HG02943 (cell line): Measurements from ENCODE around the gene XCR1.
"Not testable (repeated sequence)": the region's sequence is repeated elsewhere in the genome, so short reads cannot be mapped to it uniquely, and the experiment has no call there.

Experiments
- ATAC-seq: cut with Tn5 transposase; IDR thresholded peaks from one replicate; pipeline ENCODE4 v1.9.1; 2021; ENCODE audit warnings: mild to moderate bottlenecking, low read depth, moderate library complexity; ENCODE audit not compliant: unreplicated experiment

Gene XCR1

DNA sequence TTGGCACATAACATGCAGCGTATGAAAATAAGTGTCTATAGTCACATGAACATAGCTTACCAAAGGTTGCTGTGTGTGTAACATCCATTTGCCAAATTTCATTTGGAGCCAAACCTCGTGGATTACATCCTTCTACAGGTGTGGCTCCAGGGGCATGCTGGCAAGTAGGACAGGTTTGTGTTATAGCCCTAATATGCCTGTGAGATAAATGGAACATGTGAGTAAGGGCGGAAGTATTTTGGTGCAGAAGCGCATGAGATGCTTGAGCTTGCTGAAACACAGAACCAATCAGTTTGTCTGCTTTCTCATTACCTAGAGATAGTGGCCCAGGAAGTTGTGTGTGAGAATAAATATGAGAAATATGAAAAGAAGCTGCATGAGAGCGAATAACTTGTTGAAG lies 21.8 kb upstream of the XCR1 start:
- ATAC-seq, result no peak

DNA sequence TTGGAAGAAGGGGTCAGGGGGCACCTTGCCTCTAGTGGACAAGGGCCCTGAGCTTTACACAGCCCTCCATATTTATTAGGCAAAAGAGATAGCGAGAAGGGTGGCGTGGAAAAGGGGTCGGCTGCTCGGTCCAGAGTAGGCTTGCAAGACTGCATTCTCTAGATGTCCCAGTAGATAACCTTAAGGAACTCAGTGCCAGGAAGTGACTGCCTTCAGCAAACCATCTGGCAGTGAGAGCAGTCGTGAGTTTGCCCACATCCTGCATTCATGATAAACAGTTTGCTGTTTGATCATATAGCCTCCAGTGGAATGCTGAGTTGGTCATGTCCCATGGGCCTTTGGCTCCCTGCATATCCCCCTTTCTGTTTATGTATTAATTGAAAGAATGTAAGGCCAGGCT lies 18.9 kb upstream of the XCR1 start:
- ATAC-seq, result not testable (repeated sequence)

DNA sequence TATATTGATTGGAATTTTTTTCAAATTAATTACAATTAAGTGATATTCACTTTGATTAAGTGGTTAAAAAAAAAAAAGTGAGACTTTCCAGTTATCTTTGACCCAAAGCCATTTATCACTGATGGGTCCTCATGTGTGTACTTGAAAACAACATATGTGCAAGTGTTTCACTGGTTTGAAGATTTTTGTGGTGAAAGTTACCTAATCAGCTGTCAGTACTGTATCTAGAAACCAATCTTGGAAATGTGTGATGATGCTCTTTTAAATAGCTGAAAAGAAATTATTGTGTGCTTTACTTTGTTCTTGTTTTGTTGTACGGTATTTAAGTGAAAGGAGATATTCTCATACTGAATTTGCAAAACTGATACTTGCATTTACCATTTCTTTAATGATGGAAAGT lies 11.6 kb upstream of the XCR1 start:
- no peak for ATAC-seq

DNA sequence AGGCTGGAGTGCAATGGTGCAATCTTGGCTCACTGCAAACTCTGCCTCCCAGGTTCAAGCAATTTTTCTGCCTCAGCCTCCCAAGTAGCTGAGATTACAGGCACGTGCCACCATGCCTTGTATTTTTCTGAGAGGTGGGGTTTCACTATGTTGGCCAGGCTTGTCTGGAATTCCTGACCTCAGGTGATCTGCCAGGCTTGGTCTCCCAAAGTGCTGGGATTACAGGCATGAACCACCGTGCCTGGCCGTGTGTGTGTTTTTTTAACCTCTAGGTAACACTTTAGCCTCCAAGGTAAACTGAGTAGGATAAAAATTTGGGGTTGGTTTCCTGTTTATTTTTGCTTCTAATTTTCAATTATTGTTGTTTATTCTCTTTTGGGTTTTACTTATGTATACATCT lies 10.8 kb upstream of the XCR1 start:
- not testable (repeated sequence) for ATAC-seq

DNA sequence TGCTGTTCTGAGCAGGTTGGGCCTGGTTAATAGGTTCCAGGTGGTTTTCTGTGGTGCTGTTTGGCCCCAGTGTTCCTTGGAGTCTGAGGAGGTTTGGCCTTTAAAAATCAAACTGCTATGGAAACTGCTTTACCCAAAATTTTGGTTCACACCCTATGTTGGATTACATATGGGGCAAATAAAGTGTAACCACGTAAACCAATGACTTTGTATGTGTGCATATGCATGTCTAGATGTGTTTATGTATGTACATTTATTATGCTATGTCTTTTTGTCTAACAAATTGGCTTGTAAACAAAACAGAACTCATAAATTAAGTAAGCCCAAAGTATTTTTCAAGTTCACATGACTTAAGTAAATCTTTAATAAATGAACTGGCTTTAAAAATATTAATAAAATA lies 8.9 kb upstream of the XCR1 start:
- no peak for ATAC-seq

DNA sequence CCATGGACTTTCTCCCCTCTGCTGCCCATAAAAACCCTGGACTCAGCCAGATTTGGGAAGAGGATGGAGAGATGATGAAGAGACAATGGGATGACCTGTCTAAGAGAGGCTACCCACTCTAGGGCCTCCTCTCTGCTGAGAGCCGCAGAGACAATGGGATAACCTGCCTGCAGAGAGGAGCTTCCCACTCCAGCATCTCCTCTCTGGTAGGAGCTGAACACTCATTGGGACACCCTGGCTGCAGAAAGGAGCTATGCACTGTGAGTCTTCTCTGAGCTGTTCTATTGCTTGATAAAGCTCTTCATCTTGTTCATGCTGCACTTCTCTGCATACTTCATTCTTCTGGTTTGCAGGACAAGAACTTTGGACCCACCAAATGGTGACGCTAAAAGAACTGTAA lies 4.5 kb upstream of the XCR1 start:
- no peak for ATAC-seq

DNA sequence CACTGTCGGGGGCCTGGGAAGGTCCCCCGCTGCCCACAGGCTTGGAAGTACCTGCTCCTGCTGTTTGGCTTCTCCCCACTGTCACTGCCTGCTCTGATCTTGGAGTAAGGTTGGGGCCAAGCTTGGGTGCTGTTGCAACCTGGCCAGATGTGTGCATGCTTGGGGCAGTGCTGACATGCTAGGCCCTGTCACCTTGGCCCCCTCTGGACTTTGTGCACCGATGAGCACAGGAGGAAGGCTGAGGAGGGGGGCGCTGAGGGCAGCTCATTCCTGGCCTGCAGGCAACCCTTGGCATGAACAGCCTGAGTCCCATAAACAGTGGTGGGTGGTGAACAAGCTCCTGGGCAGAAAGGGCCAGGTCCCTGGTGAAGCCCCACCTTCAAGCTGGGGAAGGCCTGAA lies 4.0 kb upstream of the XCR1 start:
- ATAC-seq, result no peak

DNA sequence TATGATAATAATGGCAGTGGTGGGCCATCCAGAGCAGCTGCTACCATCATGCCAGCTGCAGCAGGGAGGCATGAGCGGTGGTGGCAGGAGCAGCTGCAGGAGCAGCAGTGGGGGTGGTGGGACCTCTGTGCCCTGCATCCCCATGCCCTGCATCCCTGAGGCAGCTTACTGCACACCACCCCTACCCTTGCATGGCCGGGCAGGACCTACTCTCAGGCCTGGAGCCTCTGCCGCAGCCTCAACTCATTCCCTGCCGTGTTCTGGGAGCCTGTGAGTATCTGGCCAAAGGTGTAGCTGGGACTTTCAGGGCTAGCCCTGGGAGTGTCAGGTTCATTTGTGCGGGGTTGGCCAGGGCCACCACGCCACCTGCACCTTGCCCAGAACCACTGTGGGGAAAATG lies 3.3 kb upstream of the XCR1 start:
- no peak for ATAC-seq

DNA sequence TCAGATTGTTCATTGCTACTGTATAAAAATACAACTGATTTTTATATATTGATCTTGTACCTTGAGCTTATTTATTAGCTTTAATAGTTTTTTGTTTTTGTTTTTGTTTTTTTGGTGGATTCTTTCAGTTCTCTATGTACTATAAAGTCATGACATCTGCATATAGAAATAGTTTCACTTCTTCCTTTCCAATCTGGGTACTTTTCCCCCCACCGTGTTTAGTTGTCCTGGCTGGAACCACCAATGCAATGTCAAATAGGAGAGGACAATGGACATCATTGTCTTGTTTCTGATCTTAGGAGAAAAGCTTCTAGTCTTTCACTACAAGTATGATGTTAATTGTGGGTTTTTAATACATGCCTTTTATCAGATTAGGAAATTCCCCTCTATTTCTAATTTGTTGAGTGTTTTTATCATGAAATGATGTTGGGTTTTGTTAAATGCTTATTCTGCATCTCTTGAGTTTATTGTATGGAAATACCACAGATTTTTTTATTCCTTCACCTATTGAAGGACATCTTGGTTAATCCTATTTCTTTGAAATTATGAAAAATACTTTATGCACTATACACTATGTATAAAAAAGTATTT lies 2.8 kb upstream of the XCR1 start:
- no peak for ATAC-seq

DNA sequence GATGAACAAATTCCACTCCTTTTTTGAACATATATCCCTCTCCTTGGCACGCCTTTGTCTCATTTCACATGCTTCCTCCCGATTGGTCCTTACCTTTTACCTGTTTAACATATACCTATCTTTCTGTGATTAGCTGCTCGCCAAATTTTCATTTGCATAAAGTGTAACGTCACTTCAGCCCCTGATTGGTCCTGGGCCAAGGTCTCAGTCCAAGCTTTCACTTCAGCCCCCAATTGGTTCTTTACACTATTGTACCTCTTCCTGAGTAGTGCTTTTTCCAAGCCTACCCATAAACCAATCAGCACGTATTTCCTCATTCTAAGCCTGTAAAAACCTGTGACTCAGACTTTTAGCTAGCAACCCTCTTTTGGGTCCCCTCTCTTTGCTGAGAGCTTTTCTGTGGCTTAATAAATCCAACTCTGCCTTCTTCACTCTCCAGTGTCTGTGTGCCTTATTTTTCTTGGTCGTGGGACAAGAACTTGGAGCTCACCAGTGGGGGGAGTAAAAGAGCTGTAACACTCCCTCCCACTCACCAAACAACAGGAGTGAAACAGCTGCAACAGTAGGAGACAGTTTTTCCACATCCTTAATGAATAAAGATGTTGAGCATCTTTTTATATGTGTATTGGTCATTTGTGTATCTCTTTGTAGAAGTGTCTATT lies 584 bp upstream of the XCR1 start:
- ATAC-seq, result no peak

DNA sequence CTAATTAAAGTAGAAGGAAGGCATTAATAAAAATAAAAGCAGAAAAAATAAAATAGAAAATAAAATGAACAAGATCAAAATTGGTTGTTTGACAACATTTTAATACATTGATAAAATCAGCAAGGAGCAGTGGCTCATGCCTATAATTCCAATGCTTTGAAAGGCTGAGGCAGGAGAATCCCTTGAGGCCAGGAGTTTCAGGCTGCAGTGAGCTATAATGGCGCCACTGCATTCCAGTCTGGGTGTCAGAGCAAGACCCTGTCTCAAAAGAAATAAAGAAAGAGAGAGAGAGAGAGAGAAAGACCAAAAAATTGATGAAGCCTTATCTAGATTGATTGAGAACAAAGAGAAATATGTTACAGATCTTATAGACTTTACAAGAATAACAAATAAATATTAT lies 2.1 kb downstream of the XCR1 start:
- ATAC-seq, result no peak

DNA sequence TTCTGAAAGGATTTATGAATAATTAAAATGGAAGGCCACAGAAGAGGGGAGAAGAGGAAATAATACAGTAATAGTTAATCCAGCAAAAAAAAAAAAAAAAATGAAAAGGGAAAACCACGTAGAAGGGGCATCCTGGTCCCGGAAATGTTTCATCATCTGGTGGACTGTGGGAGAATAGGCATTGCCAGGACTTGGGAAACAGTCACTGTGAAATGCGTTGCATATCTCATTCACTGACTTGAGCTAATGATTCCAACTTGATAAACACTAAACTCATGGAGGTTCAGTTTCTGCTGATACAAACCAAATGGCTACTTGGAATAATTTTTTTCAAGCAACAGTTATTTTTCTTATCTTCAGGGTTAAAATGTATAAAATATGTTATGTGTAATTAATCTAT lies 3.2 kb downstream of the XCR1 start:
- ATAC-seq, result no peak

DNA sequence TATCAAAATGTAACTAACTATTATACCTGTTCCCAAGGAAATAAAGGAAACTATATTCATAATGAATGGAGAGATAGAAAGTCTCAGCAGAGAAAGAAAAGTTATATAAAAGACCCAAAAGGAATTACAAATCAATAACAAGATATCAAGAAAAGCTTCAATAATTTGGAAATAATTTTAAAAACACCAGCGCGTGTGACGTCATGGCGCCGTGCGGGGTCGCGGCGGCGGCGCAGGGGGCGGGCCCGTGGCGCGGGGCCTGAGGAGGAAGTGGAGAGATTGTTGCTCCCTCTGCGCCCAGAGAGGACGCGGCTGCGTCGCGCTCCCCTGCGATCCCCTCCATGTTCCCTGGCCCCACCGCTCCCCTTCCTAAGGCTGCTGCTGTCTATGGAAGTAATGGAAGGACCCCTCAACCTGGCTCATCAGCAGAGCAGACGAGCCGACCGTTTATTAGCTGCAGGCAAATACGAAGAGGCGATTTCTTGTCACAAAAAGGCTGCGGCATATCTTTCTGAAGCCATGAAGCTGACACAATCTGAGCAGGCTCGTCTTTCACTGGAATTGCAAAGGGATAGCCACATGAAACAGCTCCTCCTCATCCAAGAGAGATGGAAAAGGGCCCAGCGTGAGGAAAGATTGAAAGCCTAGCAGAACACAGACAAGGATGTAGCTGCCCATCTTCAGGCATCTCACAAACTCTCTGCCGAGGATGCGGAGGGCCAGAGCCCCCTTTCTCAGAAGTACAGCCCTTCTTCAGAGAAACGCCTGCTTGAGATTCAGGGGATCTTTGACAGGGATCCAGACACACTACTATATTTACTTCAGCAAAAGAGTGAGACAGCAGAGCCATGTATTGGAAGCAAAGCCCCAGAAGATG lies 4.1 kb downstream of the XCR1 start:
- no peak for ATAC-seq

DNA sequence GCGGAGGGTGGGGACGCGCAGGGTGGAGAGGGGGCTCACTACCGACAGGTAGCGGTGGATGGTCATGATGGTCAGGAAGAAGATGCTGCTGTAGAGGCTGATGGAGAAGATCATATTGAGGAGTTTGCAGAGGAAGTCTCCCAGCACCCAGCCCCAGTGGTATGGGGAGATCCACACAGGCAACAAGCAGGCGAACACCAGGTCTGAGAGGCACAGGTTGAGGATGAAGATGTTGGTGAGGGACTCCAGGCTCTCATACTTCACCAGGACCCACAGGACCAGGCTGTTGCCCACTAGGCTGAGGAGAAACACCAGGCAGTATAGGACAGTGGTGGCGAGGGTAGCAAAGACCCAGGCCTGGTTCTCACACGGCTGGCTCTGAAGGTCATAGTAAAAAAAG lies 5.8 kb downstream of the XCR1 start:
- ATAC-seq, result no peak

DNA sequence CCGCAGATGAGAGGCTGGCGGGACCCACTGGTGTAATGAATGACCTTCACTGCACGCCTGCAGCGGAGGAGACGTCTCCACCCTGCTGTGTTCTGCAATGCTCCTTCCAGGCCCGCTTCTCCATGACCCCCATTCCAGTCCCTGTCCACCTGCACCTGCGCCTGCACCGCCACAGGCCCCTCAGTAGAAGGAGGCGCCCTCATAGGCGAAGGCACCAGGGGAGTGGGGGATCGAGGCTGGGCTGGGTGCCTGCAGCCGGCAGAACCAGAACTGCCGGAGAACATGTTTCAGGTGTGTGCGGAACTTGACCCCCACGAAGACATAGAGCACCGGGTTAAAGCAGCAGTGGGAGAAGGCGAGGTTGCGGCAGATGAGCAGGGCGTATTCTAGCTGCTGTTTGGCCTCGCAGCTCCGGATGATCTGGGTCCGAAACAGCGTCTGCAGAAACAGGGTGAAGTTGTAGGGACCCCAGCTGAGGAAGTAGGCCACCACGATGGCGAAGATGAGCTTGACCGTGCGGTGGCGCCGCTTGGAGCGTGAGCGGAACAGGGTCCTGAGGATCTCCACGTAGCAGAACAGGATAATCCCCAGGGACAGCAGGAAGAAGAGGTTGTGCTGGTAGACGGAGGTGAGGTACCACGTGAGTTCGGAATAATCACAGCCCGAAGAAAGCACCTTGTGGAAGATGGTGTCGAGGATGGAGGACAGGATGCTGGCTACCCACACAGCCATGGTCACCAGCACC lies 6.3 kb downstream of the XCR1 start:
- ATAC-seq, result no peak

DNA sequence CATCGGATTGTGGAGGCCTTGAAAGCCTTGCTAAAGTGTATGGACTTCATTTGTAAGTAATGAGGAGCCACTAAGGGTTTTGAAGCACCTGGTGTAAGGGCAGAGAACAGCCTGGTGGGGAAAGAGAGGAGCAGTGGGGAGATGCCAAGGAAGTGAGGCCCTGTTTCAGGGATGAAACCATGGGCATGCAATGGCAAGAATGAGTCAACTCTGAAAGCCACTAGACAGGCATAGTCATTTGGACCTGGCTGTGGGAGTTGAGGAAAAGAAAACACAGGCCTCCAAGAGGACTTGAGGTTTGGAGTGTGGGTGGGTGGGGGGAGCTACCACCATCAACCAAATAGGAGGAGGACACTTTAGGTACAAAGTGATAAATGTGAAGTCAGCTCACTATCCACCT lies 7.6 kb downstream of the XCR1 start:
- no peak for ATAC-seq

DNA sequence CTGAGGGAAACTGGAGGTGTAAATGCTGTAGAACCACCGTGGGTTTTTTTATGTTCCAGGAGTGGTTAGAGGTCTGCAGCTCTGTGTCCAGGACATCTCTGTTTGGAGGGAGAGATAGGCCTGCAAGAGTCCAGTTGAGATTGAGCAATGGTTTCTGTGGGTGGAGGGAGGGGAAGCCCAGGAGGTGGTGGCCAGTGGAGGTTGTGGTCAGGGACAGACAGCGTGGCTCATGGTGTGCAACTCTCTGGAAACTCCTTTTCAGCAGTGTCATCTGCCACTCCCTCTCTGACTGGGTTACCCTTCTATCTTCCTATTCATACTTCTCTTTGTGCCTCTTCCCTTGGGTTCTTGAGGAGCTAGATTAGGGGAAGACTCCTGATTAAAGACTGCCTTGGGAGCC lies 9.6 kb downstream of the XCR1 start:
- no peak for ATAC-seq

DNA sequence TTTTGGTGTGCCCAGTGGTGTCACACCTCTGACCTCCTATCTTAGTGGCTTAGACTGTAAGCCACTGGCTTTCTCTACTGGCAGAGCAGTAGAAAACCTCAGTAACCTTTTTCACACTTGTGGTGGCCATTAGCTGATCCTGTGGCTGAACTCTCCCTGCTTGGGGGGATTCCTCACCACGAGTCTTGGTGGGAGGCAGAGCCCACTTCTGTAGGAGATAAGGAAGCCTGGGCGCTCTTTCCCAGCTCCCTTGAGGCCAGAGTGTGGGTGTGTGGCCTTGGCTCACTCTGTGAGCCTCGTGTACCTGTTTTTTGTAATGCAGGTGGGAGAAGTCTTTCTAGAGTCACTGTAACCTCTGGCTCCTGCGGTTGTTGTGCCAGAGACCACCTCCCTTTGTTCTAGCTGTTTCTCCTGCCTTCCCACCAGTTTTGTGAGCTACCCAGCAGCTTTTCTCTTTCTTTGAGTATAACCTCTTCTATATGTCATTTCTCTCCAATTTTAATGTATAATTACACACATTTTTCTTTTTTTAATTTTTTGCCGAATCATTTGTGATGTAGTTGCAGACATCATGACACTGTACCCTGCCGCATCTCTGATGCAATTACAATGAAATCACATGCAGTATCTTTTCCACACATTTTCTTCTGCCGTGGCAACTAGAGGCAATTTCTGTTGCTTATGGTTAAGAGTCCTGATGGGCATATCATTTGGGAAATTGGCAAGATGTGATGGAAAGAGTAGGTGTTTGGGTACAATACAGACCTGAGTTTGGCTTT lies 13.8 kb downstream of the XCR1 start:
- no peak for ATAC-seq

DNA sequence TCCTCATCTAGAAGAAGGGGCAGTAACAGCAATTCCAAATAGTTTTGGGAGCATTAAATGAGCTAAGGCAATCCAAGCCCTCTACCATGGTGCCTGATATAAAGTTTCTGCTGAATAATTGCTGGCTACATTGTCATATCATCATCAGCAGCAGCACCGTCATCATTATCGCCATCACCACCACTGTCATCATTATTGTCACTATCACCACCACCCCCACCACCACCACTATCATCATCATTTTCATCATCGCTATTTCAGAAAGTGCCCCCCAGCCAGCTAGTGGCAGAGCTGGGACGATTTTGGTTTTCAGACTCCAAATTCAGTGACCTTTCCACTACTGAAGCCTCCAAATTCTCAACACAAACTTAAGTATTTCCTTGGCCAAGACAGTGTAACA lies 15.0 kb downstream of the XCR1 start:
- no peak for ATAC-seq

DNA sequence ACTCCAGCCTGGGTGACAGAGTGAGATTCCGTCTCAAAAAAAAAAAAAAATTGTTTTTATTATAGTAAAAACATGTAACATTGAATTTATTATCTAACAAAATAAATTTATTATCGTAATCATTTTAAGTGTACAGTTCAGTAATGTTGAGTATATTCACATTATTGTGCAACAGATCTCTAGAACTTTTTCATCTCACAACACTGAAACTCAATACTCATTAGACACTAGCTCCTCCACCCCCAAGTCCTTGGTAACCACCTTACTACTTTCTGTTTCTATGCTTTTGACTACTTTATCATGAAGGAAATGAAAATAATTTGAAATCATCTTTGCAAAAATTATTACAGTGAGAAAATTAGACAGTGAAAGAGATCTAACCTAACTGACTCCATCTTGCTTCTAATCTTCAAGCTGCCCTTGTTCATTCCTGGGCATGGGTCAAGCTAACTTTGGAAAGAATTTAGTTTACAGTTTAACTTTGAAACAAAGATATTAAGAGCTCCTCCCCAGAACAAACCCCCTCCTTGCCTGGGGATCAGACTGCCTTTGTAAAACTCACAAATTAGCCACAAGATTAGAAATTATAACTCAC lies 16.7 kb downstream of the XCR1 start:
- no peak for ATAC-seq
